LNCAP (cell line): ENCODE data around the gene GLYATL1B.
"Not testable (repeated sequence)": the region's sequence is repeated elsewhere in the genome, so short reads cannot be mapped to it uniquely, and the experiment has no call there.

ENCODE experiments used
- TF ChIP-seq, protein P1 (sequence below): fragments of 450-650 bp; IDR thresholded peaks from 2 replicates; pipeline ENCODE4 v1.5.1; 2017; ENCODE audit warnings: mild to moderate bottlenecking

Gene GLYATL1B, protein sequence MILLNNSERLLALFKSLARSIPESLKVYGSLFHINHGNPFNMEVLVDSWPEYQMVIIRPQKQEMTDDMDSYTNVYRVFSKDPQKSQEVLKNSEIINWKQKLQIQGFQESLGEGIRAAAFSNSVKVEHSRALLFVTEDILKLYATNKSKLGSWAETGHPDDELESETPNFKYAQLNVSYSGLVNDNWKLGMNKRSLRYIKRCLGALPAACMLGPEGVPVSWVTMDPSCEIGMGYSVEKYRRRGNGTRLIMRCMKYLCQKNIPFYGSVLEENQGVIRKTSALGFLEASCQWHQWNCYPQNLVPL

DNA sequence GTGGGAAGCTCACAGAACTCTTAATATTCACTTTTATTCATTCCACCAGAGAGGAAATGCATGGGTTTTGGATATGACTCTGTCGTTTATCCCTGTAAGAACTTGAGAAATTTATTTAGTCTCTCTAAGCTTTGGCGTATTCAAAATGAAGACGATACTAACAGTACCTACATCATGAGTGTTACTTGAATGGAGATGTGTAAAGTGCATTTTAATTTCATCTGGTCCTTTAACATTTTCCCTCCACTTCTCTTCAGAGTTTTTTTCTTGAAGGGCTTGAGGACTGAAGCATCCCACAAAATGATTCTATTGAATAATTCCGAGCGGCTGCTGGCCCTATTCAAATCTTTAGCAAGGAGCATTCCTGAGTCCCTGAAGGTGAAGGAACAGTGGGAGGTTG is at the start of gene GLYATL1B:
TSS of gene GLYATL1B (plus strand) at position 301 of the 400 bp plus-strand sequence. CDS start at position 301, 0 bp downstream.
- TF ChIP-seq, protein P1, sequence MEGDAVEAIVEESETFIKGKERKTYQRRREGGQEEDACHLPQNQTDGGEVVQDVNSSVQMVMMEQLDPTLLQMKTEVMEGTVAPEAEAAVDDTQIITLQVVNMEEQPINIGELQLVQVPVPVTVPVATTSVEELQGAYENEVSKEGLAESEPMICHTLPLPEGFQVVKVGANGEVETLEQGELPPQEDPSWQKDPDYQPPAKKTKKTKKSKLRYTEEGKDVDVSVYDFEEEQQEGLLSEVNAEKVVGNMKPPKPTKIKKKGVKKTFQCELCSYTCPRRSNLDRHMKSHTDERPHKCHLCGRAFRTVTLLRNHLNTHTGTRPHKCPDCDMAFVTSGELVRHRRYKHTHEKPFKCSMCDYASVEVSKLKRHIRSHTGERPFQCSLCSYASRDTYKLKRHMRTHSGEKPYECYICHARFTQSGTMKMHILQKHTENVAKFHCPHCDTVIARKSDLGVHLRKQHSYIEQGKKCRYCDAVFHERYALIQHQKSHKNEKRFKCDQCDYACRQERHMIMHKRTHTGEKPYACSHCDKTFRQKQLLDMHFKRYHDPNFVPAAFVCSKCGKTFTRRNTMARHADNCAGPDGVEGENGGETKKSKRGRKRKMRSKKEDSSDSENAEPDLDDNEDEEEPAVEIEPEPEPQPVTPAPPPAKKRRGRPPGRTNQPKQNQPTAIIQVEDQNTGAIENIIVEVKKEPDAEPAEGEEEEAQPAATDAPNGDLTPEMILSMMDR: not testable (repeated sequence)

DNA sequence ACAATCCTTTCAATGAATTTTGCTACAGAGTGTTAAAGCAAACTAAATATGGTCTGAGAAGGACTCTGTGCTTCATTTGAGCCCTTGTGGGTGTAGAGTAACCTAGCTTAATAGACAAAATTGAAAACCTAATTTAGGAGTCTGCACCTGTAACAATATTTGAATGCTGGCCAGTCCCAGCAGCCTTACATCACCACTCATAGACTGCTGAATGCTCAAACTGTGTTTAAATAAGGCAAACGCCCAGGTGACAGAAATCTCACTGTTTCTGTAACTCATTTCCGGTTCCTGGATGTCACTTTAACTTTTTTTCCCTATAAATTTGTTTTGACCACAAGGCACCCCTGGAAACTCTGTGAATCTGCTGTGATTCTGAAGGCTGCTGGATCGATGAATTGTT is 45.5 kb upstream of the GLYATL1B start:
- TF ChIP-seq, protein P1: no peak

DNA sequence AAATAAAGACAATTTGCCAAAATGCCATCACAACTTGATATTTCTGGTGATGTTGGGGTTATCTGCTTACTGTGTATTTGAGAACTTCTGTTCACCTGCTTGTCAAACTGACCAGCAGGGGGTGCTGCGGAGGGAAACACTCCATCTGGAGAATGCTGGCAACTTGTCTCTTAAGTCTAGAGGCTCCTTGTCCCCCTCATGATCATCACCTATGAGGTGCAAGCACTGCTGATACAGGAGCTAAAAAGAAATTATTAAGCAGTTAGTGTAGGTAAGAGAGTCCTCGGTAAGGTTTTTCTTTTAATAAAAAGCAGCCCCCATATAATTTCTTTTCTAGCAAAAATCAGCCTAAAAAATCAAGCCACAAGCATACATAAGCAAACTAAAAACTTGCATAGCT is 32.7 kb upstream of the GLYATL1B start:
- TF ChIP-seq, protein P1: peak; percentile 69

DNA sequence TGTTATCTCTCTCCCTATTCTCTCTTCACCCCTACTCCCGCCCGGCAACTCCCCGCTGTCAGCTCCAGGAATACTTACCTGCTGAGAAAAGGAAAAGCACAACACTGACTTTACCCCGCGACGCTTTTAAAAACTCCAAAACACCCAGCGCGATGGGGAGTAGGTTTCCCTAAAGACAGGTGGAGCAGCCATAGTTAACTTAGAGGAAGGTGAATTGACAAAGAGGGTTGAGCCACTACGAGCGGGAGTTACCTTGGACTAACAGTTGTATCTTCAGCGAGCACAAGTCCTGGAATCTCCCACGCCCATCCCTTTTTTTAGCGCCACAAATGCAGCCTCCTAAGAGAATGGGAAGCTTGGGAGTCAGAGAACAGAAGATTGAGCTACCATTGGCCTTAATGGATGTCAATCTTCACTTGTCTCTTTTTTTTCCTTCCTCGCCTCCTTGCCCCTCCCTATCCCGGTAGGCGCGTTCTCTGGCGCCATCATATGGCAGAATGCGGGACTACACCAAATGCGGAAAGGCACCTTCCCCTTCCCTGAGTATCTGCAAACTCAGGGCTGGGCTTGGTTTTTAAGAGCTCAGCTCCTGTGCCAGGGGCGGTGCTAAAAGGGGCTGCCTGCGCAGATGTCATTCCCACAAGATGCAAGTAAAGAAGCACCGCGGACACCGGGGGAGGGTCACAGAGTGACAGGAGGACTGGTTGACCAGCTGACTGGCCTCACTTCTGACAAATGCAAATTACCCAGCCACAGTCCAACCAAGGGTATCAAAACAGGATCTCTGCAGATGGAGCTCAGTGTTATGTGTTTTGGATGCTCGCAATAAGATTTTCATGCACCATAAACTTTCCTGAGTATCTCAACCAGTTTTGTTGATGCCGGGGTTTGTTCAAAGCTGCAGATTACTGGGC is 27.7 kb upstream of the GLYATL1B start:
- TF ChIP-seq, protein P1: peak; percentile 84

DNA sequence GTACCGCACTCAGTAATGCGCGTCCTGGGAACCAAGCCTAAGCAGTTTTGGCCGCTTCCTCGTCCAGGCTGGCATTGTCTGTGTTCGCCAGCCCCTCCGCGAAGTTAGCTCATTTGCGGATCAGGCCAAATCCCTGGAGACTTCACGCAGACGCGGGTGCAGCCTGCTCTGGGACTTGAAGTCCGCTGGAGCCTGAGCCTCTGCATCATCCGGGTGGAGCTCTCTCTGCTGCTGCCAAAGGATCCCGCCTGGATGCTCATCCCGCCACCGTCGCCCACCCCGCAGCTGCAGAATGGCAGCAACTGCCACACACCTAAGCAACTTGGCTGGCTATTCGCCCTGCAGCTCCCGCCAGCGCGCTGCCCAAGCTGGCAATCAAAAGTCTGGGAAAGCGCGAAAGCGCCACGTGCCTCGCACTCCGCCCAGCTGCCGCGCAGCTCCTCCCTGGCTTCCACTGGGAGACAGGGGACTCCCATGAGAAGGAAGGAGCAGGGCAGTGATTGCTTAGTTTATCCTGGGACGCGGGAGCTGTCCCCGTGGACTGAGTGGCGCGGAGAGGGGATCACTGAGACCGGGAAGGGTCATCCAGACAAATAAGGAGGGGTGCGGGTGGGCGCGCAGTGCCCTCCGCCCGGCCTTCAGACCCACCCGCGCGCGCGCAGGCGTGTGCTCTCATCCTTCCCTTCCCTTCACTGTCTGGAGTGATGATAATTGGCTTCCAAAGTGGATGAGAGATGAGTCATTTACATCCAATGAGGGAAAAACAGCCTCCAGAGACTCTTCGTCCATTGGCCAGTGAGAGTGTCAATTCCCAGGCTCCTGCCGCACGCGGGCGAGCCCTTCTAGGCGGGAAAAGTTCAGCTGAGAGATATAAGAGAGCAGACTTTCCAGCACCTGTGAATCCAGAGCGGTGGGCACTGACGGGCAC is 23.2 kb upstream of the GLYATL1B start:
- TF ChIP-seq, protein P1: no peak

DNA sequence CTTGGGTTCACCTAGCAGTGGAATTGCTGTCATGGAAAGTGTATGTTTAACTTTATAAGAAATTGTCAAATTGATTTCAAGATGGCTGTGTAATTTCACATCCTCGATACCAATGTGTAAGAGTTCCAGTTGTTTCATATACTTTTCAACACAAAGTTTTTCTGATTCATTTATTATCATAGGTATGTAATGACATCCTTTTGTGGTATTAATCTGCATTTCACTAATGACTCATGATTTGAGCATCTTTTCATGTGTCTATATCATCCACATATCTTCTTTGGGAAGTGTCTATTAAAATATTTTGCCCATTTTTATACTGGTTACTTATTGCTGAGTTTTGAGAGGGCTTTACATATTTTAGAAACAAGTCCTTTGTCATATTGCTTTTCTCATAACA is 17.0 kb upstream of the GLYATL1B start:
- TF ChIP-seq, protein P1: no peak
